GM13977 (cell line): ENCODE results near the gene CEP57.
A peak's percentile ranks its signal among the peaks of the same experiment; 100 is the strongest.
"Not testable (repeated sequence)": the region's sequence is repeated elsewhere in the genome, so short reads cannot be mapped to it uniquely, and the experiment has no call there.

Experiments used
- DNase-seq: peaks from one replicate; pipeline ENCODE4 v3.0.0; 2012; ENCODE audit warnings: low spot score
- in situ Hi-C: fragments of 300-500 bp; cut with MboI; formaldehyde crosslinking; loops from one replicate; pipeline ENCODE4 v1.12.0; 2022; ENCODE audit warnings: low sequenced_read_pairs, low pct_unique_long_range_greater_than_20kb, mixed read lengths, inconsistent platforms; ENCODE audit not compliant: unreplicated experiment
- TF ChIP-seq, protein P1 (sequence below): IDR thresholded peaks from 2 replicates; pipeline ENCODE4 v1.5.1; 2012; ENCODE audit warnings: mild to moderate bottlenecking, control low read depth; ENCODE audit not compliant: insufficient read depth; ENCODE audit errors: extremely low read depth, missing control alignments

Gene CEP57

DNA sequence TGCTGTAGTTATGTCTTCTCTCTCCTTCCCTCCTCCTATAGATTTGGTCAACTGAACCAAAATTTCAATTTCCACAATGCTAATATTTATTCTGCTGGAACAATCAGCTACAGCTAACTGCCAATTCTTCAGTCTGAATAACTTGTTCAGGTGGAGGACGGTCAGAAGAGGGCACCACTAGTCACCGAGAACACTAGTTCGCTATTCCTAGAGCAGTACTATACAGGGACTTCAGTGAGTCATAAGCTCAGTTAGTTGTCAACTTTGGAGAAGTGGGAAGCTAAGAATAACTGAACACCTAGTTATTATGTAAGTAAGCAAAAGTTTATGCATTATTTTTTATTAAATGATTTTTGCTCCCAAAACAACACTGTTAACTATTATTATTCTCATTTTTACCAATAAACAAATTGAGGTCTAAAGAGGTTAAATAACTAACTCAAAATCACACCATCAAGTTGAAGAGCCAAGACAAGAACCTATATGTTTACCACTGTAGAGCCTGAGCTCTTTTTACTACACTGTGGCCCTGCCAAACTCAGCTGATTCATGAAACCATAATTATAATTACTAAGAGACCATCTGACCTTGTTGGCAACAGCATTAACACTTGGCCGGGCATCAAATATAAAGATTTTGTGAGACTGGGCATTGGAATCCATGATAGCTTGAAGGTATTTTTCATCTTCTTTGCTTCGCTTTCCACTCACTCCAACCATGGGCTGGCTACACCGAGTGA is 59.0 kb downstream of the CEP57 start:
- in situ Hi-C loops: loop anchor here (25.0 kb wide), 1 partner anchor 538 kb away; the partner anchor contains the start of genes CCDC82 and JRKL
- DNase-seq: peak; percentile 6
- TF ChIP-seq, protein P1, sequence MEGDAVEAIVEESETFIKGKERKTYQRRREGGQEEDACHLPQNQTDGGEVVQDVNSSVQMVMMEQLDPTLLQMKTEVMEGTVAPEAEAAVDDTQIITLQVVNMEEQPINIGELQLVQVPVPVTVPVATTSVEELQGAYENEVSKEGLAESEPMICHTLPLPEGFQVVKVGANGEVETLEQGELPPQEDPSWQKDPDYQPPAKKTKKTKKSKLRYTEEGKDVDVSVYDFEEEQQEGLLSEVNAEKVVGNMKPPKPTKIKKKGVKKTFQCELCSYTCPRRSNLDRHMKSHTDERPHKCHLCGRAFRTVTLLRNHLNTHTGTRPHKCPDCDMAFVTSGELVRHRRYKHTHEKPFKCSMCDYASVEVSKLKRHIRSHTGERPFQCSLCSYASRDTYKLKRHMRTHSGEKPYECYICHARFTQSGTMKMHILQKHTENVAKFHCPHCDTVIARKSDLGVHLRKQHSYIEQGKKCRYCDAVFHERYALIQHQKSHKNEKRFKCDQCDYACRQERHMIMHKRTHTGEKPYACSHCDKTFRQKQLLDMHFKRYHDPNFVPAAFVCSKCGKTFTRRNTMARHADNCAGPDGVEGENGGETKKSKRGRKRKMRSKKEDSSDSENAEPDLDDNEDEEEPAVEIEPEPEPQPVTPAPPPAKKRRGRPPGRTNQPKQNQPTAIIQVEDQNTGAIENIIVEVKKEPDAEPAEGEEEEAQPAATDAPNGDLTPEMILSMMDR: peak; percentile 54

DNA sequence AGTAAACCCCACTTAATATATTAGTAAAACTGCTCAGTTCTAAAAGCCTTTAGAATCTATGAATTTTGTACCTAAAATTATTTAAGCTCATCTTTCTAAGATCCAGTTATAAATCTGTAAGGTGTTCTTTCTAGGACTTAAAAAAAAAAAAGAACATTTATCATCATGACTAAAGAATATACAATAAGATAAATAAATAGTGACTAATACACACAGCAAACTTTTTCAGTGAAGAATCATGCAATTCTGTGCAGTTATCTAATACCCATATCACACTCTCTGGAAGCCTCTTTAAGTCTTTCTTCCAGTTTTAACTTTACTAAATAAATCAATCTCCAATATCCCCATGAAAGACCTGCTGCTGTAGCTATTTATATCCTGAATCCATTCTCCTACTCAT is 59.8 kb downstream of the CEP57 start:
- in situ Hi-C loops: no loop called here
- no peak for DNase-seq

DNA sequence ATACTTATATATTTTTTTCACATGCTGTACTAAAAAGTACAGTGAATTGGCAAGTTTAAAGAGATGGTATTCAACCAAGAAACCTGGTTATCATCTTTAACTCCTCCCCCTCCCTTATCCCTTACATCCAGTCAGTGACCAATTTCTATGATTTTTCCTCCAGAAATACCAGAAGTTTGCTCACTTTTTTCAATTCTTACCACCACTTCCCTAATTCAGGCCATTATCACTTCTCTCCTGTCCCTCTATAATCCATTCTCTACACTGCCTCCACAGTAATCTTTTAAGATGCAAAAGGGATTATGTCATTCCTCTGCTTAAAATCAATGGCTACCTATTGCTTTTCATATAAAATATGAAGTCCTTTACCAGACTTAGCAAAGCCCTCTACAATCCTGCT is 62.8 kb downstream of the CEP57 start:
- DNase-seq: no peak
- TF ChIP-seq, protein P1: no peak
- in situ Hi-C loops: no loop called here

More for the DNA sequence above, 59.8 kb downstream of the CEP57 start:
- TF ChIP-seq, protein P1: no peak

DNA sequence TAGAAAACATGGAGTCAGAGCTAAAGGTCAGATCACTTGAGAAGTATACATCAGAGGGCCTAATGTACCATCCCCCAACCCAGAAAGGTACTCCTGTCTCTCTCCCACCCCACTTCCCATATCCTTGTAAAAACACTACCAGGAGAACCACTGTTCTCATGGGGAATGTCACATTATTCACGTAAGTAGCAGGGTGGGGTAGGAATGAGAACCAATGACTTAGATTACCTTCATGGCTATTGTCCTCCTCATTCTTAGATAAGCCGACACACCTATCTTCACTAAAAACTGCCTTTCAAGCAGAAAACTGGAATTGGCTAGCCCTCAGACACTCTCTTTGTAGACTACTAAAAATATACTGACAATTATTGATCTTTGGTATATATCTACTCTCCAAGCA is 63.6 kb downstream of the CEP57 start:
- DNase-seq: no peak
- in situ Hi-C loops: no loop called here
- TF ChIP-seq, protein P1: no peak

- DNase-seq: not testable (repeated sequence)
Observed at GRCh38 chr11:95854362-95854761, 64.1 kb downstream of the CEP57 start.

DNA sequence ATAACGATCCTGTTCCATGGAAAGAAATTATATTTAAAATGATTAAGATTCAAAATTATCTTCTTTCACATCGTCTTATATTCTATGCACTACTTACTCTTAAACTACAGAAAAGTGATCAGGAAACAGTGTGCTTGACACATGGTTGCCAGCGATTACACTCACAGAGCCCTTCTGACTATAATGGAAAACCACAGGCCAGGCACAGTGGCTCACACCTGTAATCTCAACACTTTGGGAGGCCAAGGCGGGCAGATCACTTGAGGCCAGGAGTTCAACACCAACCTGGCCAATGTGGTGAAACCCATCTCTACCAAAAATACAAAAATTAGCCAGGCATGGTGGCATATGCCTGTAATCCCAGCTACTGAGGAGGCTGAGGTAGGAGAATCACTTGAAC is 69.7 kb downstream of the CEP57 start:
- DNase-seq, in situ Hi-C loops: not testable (repeated sequence)

More at GRCh38 chr11:95854362-95854761, 64.1 kb downstream of the CEP57 start:
- in situ Hi-C loops: not testable (repeated sequence)

GRCh38 chr11:95863486-95864140 is 73.3 kb downstream of the CEP57 start:
- no peak for DNase-seq
- in situ Hi-C loops: no loop called here
- TF ChIP-seq, protein P1: no peak
